Thymus (tissue), 11 donors: Measurements from ENCODE around the gene ZDHHC3. TPM values are rescaled to one million over a fixed set of nuclear protein-coding genes. Genes with fewer than 3 reads are reported as not detected.

Experiments
- DNase-seq, 9 donors: peaks; one replicate each; pipeline ENCODE4 v3.0.0-alpha.2; 2013; ENCODE audit warnings: low spot score in 9 of 9, low read depth in 6 of 9, missing footprints in 1 of 9
- H3K27ac ChIP-seq, 2 donors: one replicate each; pipeline ENCODE4 v1.5.1; 2013; ENCODE audit warnings: control low read depth in 1 of 2, low read depth in 1 of 2, low read length in 1 of 2, mild to moderate bottlenecking in 1 of 2, moderate library complexity in 1 of 2
- H3K27me3 ChIP-seq, 2 donors: one replicate each; pipeline ENCODE4 v1.5.1; 2013; ENCODE audit warnings: low read length in 1 of 2; ENCODE audit not compliant: control insufficient read depth in 2 of 2, insufficient read depth in 1 of 2
- H3K36me3 ChIP-seq, 2 donors: one replicate each; pipeline ENCODE4 v1.5.1; 2013; ENCODE audit warnings: low read length in 1 of 2, mild to moderate bottlenecking in 1 of 2, moderate library complexity in 1 of 2; ENCODE audit not compliant: control insufficient read depth in 2 of 2, insufficient read depth in 2 of 2
- H3K4me1 ChIP-seq, 2 donors: one replicate each; pipeline ENCODE4 v1.5.1; 2013; ENCODE audit warnings: low read length in 2 of 2; ENCODE audit not compliant: control insufficient read depth in 2 of 2, insufficient read depth in 2 of 2
- H3K4me3 ChIP-seq, 2 donors: one replicate each; pipeline ENCODE4 v1.5.1; 2013; ENCODE audit warnings: low read length in 2 of 2, control low read depth in 1 of 2, mild to moderate bottlenecking in 1 of 2
- H3K9me3 ChIP-seq, 2 donors: one replicate each; pipeline ENCODE4 v1.5.1; 2013; ENCODE audit warnings: low read length in 1 of 2, mild to moderate bottlenecking in 1 of 2; ENCODE audit not compliant: control insufficient read depth in 2 of 2, insufficient read depth in 1 of 2
- WGBS: extraction: QIAGEN DNeasy Blood & Tissue Kit; methylation state at CpG from one replicate; pipeline ENCODE4 v1.1.7; 2013; 5-methylcytosine and 5-hydroxymethylcytosine counted together
- polyA plus RNA-seq: library from polyadenylated mRNA; stranded (reverse); fragments of 200-250 nt; gene quantifications from one replicate; pipeline ENCODE4 v1.2.3, GENCODE V29; 2013
- total RNA-seq: library from RNA; stranded (reverse); fragments of 120-200 nt; gene quantifications from one replicate; pipeline ENCODE4 v1.2.4, GENCODE V29; 2013
- donor health status: healthy.

ZDHHC3 gene
- total and polyA plus RNA-seq, 2 donors: 24.3 to 33.1 TPM

- DNase-seq: no peak
- Histone ChIP-seq H3K4me3 (no peak overlapping the region), H3K36me3 (no peaks in the 10 kb centered on the region), H3K4me1 (no peaks in the 10 kb centered on the region), H3K27me3 (no peaks in the 10 kb centered on the region), H3K9me3 (no peaks in the 10 kb centered on the region), H3K27ac (no peak overlapping the region)
- WGBS: 96% methylated on average over 3 of the region's 3 CpGs
Measured at GRCh38 chr3:44890258-44890657, 85.7 kb downstream of the ZDHHC3 start.

GRCh38 chr3:44887101-44887500 is 88.9 kb downstream of the ZDHHC3 start:
- Histone ChIP-seq H3K4me1 (no peaks in the 10 kb centered on the region), H3K9me3 (peaks cover 0 to 5% of the 10 kb centered on the region in 2 donors), H3K36me3 (no peaks in the 10 kb centered on the region), H3K27ac (no peak overlapping the region), H3K27me3 (no peaks in the 10 kb centered on the region), H3K4me3 (no peak overlapping the region)
- WGBS: 93% methylated on average over 7 of the region's 7 CpGs
- no peak for DNase-seq

GRCh38 chr3:44886561-44886960 is 89.4 kb downstream of the ZDHHC3 start:
- Histone ChIP-seq H3K4me3 (no peak overlapping the region), H3K4me1 (no peaks in the 10 kb centered on the region), H3K27me3 (no peaks in the 10 kb centered on the region), H3K27ac (no peak overlapping the region), H3K9me3 (peaks cover 0 to 5% of the 10 kb centered on the region in 2 donors), H3K36me3 (no peaks in the 10 kb centered on the region)
- no peak for DNase-seq
- 86% methylated on average over 3 of the region's 3 CpGs for WGBS

- H3K9me3 ChIP-seq: peaks cover 0 to 5% of the 10 kb centered on the region in 2 donors
- WGBS: 87% methylated on average over 4 of the region's 4 CpGs
- H3K4me3 ChIP-seq: no peak overlapping the region
- no peaks in the 10 kb centered on the region for H3K4me1 ChIP-seq
- H3K27me3 ChIP-seq: no peaks in the 10 kb centered on the region
- DNase-seq: no peak
- H3K27ac ChIP-seq: no peak overlapping the region
- no peaks in the 10 kb centered on the region for H3K36me3 ChIP-seq
Measured at GRCh38 chr3:44885618-44886017, 90.4 kb downstream of the ZDHHC3 start.

GRCh38 chr3:44883999-44884431 is 92.0 kb downstream of the ZDHHC3 start:
- H3K36me3 ChIP-seq: no peaks in the 10 kb centered on the region
- no peak overlapping the region for H3K4me3 ChIP-seq
- DNase-seq: no peak
- H3K9me3 ChIP-seq: peaks cover 0 to 5% of the 10 kb centered on the region in 2 donors
- 82% methylated on average over 4 of the region's 4 CpGs for WGBS
- no peaks in the 10 kb centered on the region for H3K4me1 ChIP-seq
- H3K27ac ChIP-seq: peak overlapping the region in 1 of 2 donors; percentile 71
- no peaks in the 10 kb centered on the region for H3K27me3 ChIP-seq

- Histone ChIP-seq H3K9me3 (peaks cover 0 to 5% of the 10 kb centered on the region in 2 donors), H3K27me3 (no peaks in the 10 kb centered on the region), H3K27ac (peak overlapping the region in 1 of 2 donors; percentile 71), H3K4me3 (no peak overlapping the region), H3K4me1 (no peaks in the 10 kb centered on the region), H3K36me3 (no peaks in the 10 kb centered on the region)
- 97% methylated on average over 5 of the region's 5 CpGs for WGBS
- DNase-seq: no peak
Measured at GRCh38 chr3:44883213-44883955, 92.6 kb downstream of the ZDHHC3 start.

GRCh38 chr3:44880284-44880683 is 95.7 kb downstream of the ZDHHC3 start:
- no peaks in the 10 kb centered on the region for H3K36me3 ChIP-seq
- H3K4me3 ChIP-seq: no peak overlapping the region
- H3K4me1 ChIP-seq: no peaks in the 10 kb centered on the region
- no peak overlapping the region for H3K27ac ChIP-seq
- peaks cover 0 to 5% of the 10 kb centered on the region in 2 donors for H3K9me3 ChIP-seq
- DNase-seq: no peak
- 87% methylated on average over 2 of the region's 2 CpGs for WGBS
- no peaks in the 10 kb centered on the region for H3K27me3 ChIP-seq

GRCh38 chr3:44877333-44877732 is 98.6 kb downstream of the ZDHHC3 start:
- Histone ChIP-seq H3K27ac (no peak overlapping the region), H3K36me3 (no peaks in the 10 kb centered on the region), H3K9me3 (no peaks in the 10 kb centered on the region), H3K4me3 (no peak overlapping the region), H3K4me1 (no peaks in the 10 kb centered on the region), H3K27me3 (no peaks in the 10 kb centered on the region)
- 92% methylated on average over 3 of the region's 3 CpGs for WGBS
- no peak for DNase-seq

GRCh38 chr3:44875596-44875995 is 100.4 kb downstream of the ZDHHC3 start:
- Histone ChIP-seq H3K9me3 (no peaks in the 10 kb centered on the region), H3K36me3 (no peaks in the 10 kb centered on the region), H3K4me3 (no peak overlapping the region), H3K27me3 (no peaks in the 10 kb centered on the region), H3K4me1 (no peaks in the 10 kb centered on the region), H3K27ac (no peak overlapping the region)
- DNase-seq: no peak
- 95% methylated on average over 3 of the region's 3 CpGs for WGBS
